Peyer's patch (tissue), 4 donors: Measurements from ENCODE around the gene TC2N.

ENCODE experiments used
- POLR2A ChIP-seq, 2 donors: fragments of 450-650 bp; IDR thresholded peaks; one replicate each; pipeline ENCODE4 v1.5.1; 2017; ENCODE audit warnings: antibody characterized with exemption in 2 of 2, mild to moderate bottlenecking in 2 of 2, moderate library complexity in 2 of 2
- TF ChIP-seq, protein P1 (sequence below), 6 experiments: fragments of 450-650 bp in 4 of 6; fragments of 200-600 bp in 2 of 6; sonication (generic) in 1 of 6; IDR thresholded peaks; one replicate each; pipeline ENCODE4 v1.5.1; 2017 to 2019; ENCODE audit warnings: antibody characterized with exemption in 6 of 6, mild to moderate bottlenecking in 3 of 6, moderate library complexity in 1 of 6

DNA sequence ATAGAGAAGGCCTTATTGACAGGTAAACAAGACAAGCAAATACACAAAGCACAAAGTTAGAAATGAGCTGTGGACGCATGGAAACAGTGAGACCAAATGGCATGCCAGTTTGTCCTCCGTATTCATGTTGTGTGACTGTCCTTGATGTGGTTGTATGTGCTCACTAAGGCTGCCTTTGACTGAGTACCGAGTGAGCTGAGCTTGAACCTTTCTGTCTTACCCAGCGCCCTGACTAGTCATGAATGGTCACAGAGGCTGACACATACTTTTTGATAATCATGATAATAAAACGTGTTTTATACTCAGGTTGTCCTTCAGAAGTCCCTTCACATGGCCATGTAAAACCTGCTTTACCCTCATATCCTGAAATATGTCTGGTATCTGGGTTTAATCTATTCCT, 134.9 kb downstream of the TC2N start:
- TF ChIP-seq, protein P1, sequence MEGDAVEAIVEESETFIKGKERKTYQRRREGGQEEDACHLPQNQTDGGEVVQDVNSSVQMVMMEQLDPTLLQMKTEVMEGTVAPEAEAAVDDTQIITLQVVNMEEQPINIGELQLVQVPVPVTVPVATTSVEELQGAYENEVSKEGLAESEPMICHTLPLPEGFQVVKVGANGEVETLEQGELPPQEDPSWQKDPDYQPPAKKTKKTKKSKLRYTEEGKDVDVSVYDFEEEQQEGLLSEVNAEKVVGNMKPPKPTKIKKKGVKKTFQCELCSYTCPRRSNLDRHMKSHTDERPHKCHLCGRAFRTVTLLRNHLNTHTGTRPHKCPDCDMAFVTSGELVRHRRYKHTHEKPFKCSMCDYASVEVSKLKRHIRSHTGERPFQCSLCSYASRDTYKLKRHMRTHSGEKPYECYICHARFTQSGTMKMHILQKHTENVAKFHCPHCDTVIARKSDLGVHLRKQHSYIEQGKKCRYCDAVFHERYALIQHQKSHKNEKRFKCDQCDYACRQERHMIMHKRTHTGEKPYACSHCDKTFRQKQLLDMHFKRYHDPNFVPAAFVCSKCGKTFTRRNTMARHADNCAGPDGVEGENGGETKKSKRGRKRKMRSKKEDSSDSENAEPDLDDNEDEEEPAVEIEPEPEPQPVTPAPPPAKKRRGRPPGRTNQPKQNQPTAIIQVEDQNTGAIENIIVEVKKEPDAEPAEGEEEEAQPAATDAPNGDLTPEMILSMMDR (IDR thresholded peaks at IDR 0.05), result no peak
- no peak for TF ChIP-seq POLR2A (IDR thresholded peaks at IDR 0.05)
